ENCODE data around the gene KAZALD1.

Gene KAZALD1

DNA sequence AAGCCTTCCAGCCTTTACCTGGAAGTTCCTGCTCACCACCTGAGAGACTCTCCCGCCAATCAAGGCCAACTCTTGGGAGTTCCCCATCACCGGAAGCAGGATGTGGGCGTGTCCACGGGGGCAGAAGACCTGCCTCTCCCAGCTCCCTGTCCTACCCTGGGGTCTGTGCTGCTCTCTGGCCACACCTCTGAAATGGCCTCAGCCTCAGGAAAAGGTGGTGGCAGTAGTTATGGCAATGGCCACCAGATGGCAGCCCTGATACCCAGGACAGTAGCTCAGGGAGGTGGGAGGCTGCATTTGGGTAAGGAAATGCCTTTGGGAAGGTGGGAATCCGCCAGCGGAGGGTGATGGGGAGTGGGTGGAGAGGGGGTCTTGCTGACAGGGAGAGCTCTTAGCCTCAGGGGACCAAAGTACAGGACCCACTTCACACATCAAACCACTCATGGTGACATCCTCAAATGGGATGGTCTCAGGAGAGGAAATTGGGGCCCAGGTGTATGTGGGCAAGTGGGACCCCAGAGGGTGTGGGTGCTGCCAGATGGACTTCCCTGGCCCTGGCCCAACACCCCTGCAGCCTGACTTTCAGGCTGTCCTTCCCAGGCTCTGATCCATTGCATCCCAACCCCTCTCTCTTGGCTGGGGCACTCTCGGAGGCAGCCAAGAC is 33.9 kb downstream of the KAZALD1 start:
- DNase-seq, result peak; percentile 74

DNA sequence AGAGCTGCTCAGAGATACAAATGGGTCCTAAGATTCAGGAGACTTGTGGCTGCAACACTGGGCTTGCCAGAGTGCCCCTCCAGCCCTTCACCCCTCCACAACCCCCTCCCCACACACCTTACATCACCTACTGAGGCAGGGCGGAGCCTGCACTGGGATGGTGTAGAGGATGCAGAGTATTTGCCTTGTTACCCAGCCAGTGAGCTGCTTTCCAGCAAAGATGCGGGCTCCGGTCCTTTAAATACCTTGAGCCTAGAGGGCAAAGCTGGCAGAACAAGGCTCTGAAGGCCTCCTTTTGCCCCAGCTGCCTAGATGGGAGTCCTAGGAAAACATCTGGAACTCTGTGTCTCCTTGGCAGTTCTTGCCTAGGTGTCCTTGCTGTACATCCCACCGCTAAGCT is 34.6 kb downstream of the KAZALD1 start:
- DNase-seq, result no peak

GRCh38 chr10:101097881-101098280 is 36.1 kb downstream of the KAZALD1 start:
- no peak for DNase-seq

DNA sequence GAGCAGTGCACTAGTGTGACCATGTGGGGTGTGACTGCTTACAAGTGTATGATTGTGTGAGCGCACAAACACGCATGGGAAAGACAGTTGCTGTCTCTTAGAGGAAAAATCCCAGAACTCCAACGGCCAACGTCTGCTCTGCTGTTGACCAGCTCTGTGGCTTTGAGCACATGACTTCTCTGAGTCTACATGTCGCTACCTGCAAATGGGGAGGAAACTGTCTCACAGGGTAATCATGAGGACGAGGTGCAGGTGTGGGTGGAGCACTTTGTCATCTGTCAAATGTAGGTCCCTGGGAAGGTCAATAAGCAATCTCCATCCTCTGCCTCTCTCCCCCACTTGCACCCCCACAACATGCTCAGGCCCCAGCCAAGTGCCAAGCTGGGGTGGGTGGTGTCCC is 38.1 kb downstream of the KAZALD1 start:
- DNase-seq, result no peak

- no peak for DNase-seq
Measured at GRCh38 chr10:101101372-101101881, 39.6 kb downstream of the KAZALD1 start.

- no peak for DNase-seq
Measured at GRCh38 chr10:101103430-101103829, 41.6 kb downstream of the KAZALD1 start.

GRCh38 chr10:101106351-101106750 is 44.6 kb downstream of the KAZALD1 start:
- no peak for DNase-seq

DNA sequence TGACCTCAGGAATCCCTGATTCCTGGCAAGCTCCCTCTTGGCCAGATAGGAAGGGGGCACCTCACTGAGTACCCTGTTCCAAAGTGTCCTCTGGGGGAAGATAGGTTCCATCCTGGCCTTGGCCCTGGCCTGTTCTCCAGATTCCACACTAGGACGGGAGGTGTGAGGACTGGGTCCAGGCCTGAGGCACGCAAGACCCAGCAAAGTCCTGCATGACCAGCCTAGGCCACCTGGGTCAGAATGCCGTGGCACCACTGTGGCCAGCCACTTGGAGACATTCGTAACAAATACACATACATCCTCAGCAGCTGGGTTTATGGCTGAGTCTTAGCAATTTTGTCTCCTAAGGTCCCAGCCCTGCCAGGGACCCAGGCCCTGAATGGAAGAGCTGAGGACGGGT is 46.0 kb downstream of the KAZALD1 start:
- DNase-seq, result no peak

DNA sequence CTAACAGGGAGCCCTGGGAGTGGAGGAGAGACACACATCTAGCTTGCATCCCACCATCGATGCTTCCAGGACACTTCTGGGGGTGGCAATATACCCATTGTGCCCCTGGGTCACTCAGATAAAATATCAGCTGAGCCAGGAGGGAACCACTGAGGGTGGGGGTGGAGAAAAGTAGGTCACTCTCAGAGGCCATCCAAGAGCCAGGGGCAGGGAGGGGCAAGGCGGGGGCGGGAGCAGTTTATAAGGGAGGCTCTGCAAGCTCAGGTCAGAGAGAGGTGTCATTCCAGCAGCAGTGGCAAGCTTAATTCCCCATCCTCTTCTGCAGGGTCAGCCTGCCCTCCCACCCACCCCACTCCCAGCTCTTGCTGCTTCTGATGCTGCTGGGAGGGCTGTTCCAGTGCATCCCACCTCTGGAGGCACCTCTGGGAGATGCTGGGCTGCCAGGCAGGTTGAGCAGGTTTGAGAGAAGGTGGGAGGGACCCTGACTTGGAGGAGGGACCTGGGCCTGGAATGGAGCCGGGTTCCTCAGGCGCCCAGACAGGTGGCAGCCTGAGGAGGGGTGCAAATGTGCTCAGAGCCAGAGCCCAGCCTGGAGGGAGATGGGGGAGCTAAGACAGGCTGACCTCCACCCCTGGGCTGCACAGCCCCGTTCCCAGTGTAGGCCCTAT is 49.2 kb downstream of the KAZALD1 start:
- no peak for DNase-seq

GRCh38 chr10:101111547-101111946 is 49.8 kb downstream of the KAZALD1 start:
- no peak for DNase-seq

- DNase-seq, result no peak
Measured at GRCh38 chr10:101112799-101113594, 51.2 kb downstream of the KAZALD1 start.

GRCh38 chr10:101113890-101114403 is 52.2 kb downstream of the KAZALD1 start:
- no peak for DNase-seq

- DNase-seq, result no peak
Measured at GRCh38 chr10:101114646-101115045, 52.9 kb downstream of the KAZALD1 start.
